Measurements from ENCODE around the gene COL15A1. TPM values are rescaled to one million over a fixed set of nuclear protein-coding genes. Genes with fewer than 3 reads are reported as not detected.
A peak's percentile ranks its signal among the peaks of the same experiment; 100 is the strongest.

Gene COL15A1
- total RNA-seq, 1 experiment from 2014 or later, result not detected

DNA sequence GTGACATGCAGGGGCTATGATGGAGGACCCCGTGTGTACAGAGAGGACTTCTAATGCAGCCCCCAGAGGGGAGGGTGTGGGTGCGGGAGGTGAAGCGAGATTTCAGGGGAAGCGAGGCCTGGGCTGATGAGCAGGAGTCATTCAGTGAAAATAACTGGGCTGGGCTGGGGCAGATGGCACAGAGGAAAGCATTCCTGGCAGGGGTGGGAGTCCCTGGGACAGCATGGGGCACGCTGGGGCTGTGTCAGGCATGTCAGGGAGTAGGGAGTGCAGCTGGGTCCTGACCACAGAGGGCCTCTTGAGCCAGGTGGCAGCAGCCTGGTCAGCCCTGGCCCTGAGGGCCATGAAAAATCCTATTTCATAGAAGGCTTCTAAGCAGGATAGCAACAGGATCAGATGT, 36.6 kb downstream of the COL15A1 start:
- Histone ChIP-seq H3K23ac (ENCODE audit: insufficient read length, low read depth, low read length) (no peak overlapping the region), H3K4me1 (ENCODE audit: insufficient read depth, low read length) (no peaks in the 10 kb centered on the region), H2BK5ac (ENCODE audit: insufficient read length, low read length) (no peak overlapping the region), H3K4me2 (ENCODE audit: insufficient read depth, insufficient read length, low read length) (no peak overlapping the region), H3K56ac (ENCODE audit: insufficient read length, low read depth, low read length) (no peak overlapping the region), H3K9ac (ENCODE audit: extremely low read depth, insufficient read length, low read length) (no peak overlapping the region), H3K27ac (ENCODE audit: insufficient read length, low read depth, low read length) (no peak overlapping the region), H3K18ac (ENCODE audit: insufficient read length, low read depth, low read length) (no peak overlapping the region), H3K23me2 (ENCODE audit: insufficient read length, low read depth, low read length, poor library complexity, severe bottlenecking) (no peaks in the 10 kb centered on the region), H2AK5ac (ENCODE audit: insufficient read length, low read length) (no peak overlapping the region), H3K27me3 (ENCODE audit: insufficient read depth, low read length) (peaks cover 4% of the 10 kb centered on the region; the same call in 1 of the 2 replicates), H3K4ac (ENCODE audit: low read depth, low read length) (no peak overlapping the region), H2BK12ac (ENCODE audit: insufficient read length, low read depth, low read length) (no peak overlapping the region), H2BK120ac (ENCODE audit: low read depth, low read length, poor library complexity, severe bottlenecking) (no peak overlapping the region), H3T11ph (ENCODE audit: low read length) (no peak overlapping the region), H3K14ac (ENCODE audit: insufficient read depth, low read length) (no peak overlapping the region), H3K79me2 (ENCODE audit: insufficient read depth, low read length) (no peaks in the 10 kb centered on the region), H4K8ac (replicated peaks; ENCODE audit: insufficient read length, low read depth, low read length) (no peak overlapping the region), H3K79me1 (ENCODE audit: insufficient read depth, low read depth, low read length, poor library complexity, severe bottlenecking) (no peaks in the 10 kb centered on the region), H2BK15ac (ENCODE audit: low read depth, low read length) (no peak overlapping the region), H2AFZ (ENCODE audit: low read length) (no peak overlapping the region), H4K20me1 (ENCODE audit: control insufficient read depth, insufficient read depth, insufficient read length) (peaks cover 4% of the 10 kb centered on the region), H3K9me3 (ENCODE audit: control insufficient read depth, low read depth, low read length) (no peaks in the 10 kb centered on the region), H4K91ac (ENCODE audit: insufficient read length, low read depth, low read length) (no peak overlapping the region), H4K5ac (ENCODE audit: insufficient read length, low read depth, low read length) (no peak overlapping the region), H2BK20ac (ENCODE audit: low read depth, low read length, poor library complexity, severe bottlenecking) (no peak overlapping the region)
- peak overlapping the region in 1 of 3 experiments; percentile 31; a peak in 1 of 7 replicates for H3K27ac Mint-ChIP-seq
- TF ChIP-seq CTCF (conservative IDR thresholded peaks at IDR 0.05), result no peak
- no peak for DNase-seq
- peaks cover 10 to 29% of the 10 kb centered on the region in 2 experiments for H3K4me1 Mint-ChIP-seq
- peaks cover 40% of the 10 kb centered on the region for H3K27me3 Mint-ChIP-seq (ENCODE audit: low read depth)
- H3K36me3 Mint-ChIP-seq (ENCODE audit: insufficient read depth in 1 of 3, low read depth in 3 of 3), result no peaks in the 10 kb centered on the region; a peak in 1 of 7 replicates
- WGBS (ENCODE audit: extremely low coverage, insufficient read length, low lambda C conversion rate), result no CpG with 5 or more reads among the region's 5 CpGs
- H3K4me3 Mint-ChIP-seq, result no peak overlapping the region
- H3K9me3 Mint-ChIP-seq, result no peaks in the 10 kb centered on the region; a peak in 1 of 5 replicates
